ENCODE measurements around the gene ANKLE1.

Gene ANKLE1

GRCh38 chr19:17306285-17306714 is 24.6 kb downstream of the ANKLE1 start:
- TF ChIP-seq CTCF (IDR thresholded peaks at IDR 0.05; ENCODE audit: insufficient read depth, low read length, missing control alignments), result no peak
- peak overlapping the region; percentile 75 for H3K4me3 ChIP-seq (ENCODE audit: low read depth, low read length)
- CTCF ChIA-PET, result interaction anchor here (0.6 to 5.7 kb wide), 5 partner anchors 10 to 113 kb away, joined by 3 to 69 read pairs (median 4); partner anchors contain the start of gene MVB12A
- DNase-seq (ENCODE audit: low read depth, low spot score), result no peak
- POLR2A ChIA-PET, result interaction anchor here (0.5 to 0.7 kb wide), 3 partner anchors 11 to 444 kb away, joined by 3 to 4 read pairs (median 3); no protein-coding TSS in a partner anchor

GRCh38 chr19:17307876-17308377 is 26.2 kb downstream of the ANKLE1 start:
- no peak overlapping the region for H3K4me3 ChIP-seq (ENCODE audit: low read depth, low read length)
- no peak for DNase-seq (ENCODE audit: low read depth, low spot score)
- no peak for TF ChIP-seq CTCF (IDR thresholded peaks at IDR 0.05; ENCODE audit: insufficient read depth, low read length, missing control alignments)
- CTCF ChIA-PET, result interaction anchor here (1.0 to 4.1 kb wide), 5 partner anchors 15 to 256 kb away, joined by 3 to 18 read pairs (median 3); partner anchors contain the start of gene ANO8
- POLR2A ChIA-PET, result no interaction called here

GRCh38 chr19:17309198-17309964 is 27.7 kb downstream of the ANKLE1 start, which contains the start of gene DDA1:
DDA1 (plus strand) TSS chr19:17309563; CDS start chr19:17309655, 92 bp downstream.
- H3K4me3 ChIP-seq (ENCODE audit: low read depth, low read length), result peak within 1 kb of the TSS; percentile 95
- POLR2A ChIA-PET, result interaction anchor here (0.5 to 0.9 kb wide), 4 partner anchors 12 to 81 kb away, joined by 3 to 6 read pairs (median 4); partner anchors contain the start of gene ANO8
- no peak for TF ChIP-seq CTCF (IDR thresholded peaks at IDR 0.05; ENCODE audit: insufficient read depth, low read length, missing control alignments)
- DNase-seq (ENCODE audit: low read depth, low spot score), result peak; percentile 98
- CTCF ChIA-PET, result interaction anchor here (1.2 to 4.1 kb wide), 6 partner anchors 16 to 257 kb away, joined by 3 to 18 read pairs (median 3); partner anchors contain the start of gene ANO8

GRCh38 chr19:17309965-17310461 is 28.3 kb downstream of the ANKLE1 start:
- CTCF ChIA-PET, result interaction anchor here (1.2 to 4.1 kb wide), 3 partner anchors 17 to 82 kb away, joined by 3 to 18 read pairs (median 3); no protein-coding TSS in a partner anchor
- DNase-seq (ENCODE audit: low read depth, low spot score), result no peak
- H3K4me3 ChIP-seq (ENCODE audit: low read depth, low read length), result peak overlapping the region; percentile 95
- TF ChIP-seq CTCF (IDR thresholded peaks at IDR 0.05; ENCODE audit: insufficient read depth, low read length, missing control alignments), result no peak
- POLR2A ChIA-PET, result no interaction called here

GRCh38 chr19:17311455-17312188 is 29.9 kb downstream of the ANKLE1 start:
- peak overlapping the region; percentile 8; the same call in 1 of the 2 replicates for H3K4me3 ChIP-seq (ENCODE audit: low read depth, low read length)
- CTCF ChIA-PET, result interaction anchor here (4.1 kb wide), 1 partner anchor 18 kb away, joined by 18 read pairs; no protein-coding TSS in a partner anchor
- DNase-seq (ENCODE audit: low read depth, low spot score), result no peak
- no peak for TF ChIP-seq CTCF (IDR thresholded peaks at IDR 0.05; ENCODE audit: insufficient read depth, low read length, missing control alignments)
- POLR2A ChIA-PET, result interaction anchor here (1.4 to 1.7 kb wide), 2 partner anchors 10 to 15 kb away, joined by 3 to 5 read pairs; no protein-coding TSS in a partner anchor

Measured in AG04449 (cell line).